NCI-H748 (cell line): ENCODE data around the gene RNU1-1.
A peak's percentile ranks its signal among the peaks of the same experiment; 100 is the strongest.
"Not testable (repeated sequence)": the region's sequence is repeated elsewhere in the genome, so short reads cannot be mapped to it uniquely, and the experiment has no call there.

ENCODE experiments used
- DNase-seq: peaks from one replicate; lab custom pipeline; 2025; ENCODE audit not compliant: unreplicated experiment; lab: John Stamatoyannopoulos, UW

The RNU1-1 gene

GRCh38 chr1:16497474-16497904 lies 16.6 kb downstream of the RNU1-1 start:
- peak; percentile 3 for DNase-seq

- DNase-seq: not testable (repeated sequence)
Observed at GRCh38 chr1:16493731-16494130, 20.4 kb downstream of the RNU1-1 start.

- not testable (repeated sequence) for DNase-seq
Observed at GRCh38 chr1:16492937-16493336, 21.1 kb downstream of the RNU1-1 start.

- no peak for DNase-seq
Observed at GRCh38 chr1:16491056-16491675, 22.9 kb downstream of the RNU1-1 start.

GRCh38 chr1:16489195-16489880 lies 24.7 kb downstream of the RNU1-1 start:
- not testable (repeated sequence) for DNase-seq

GRCh38 chr1:16487011-16487410 lies 27.1 kb downstream of the RNU1-1 start:
- not testable (repeated sequence) for DNase-seq

GRCh38 chr1:16486316-16486715 lies 27.8 kb downstream of the RNU1-1 start:
- DNase-seq: not testable (repeated sequence)

- DNase-seq: no peak
Observed at GRCh38 chr1:16484931-16485330, 29.2 kb downstream of the RNU1-1 start.

GRCh38 chr1:16484501-16484835 lies 29.6 kb downstream of the RNU1-1 start:
- no peak for DNase-seq

GRCh38 chr1:16483639-16484500 lies 30.2 kb downstream of the RNU1-1 start:
- not testable (repeated sequence) for DNase-seq

- DNase-seq: not testable (repeated sequence)
Observed at GRCh38 chr1:16483146-16483545, 30.9 kb downstream of the RNU1-1 start.

- no peak for DNase-seq
Observed at GRCh38 chr1:16478091-16478490, 36.0 kb downstream of the RNU1-1 start.

GRCh38 chr1:16475771-16476770 lies 38.0 kb downstream of the RNU1-1 start:
- DNase-seq: not testable (repeated sequence)

- DNase-seq: not testable (repeated sequence)
Observed at GRCh38 chr1:16474891-16475290, 39.2 kb downstream of the RNU1-1 start.

- DNase-seq: no peak
Observed at GRCh38 chr1:16474166-16474800, 39.8 kb downstream of the RNU1-1 start.

GRCh38 chr1:16468558-16468957 lies 45.5 kb downstream of the RNU1-1 start:
- DNase-seq: no peak

GRCh38 chr1:16464917-16465625 lies 49.0 kb downstream of the RNU1-1 start:
- DNase-seq: no peak
